Breast epithelium (tissue), 4 donors: Measurements from ENCODE around the gene FERMT1. TPM values are rescaled to one million over a fixed set of nuclear protein-coding genes. Genes with fewer than 3 reads are reported as not detected.
"Not testable (repeated sequence)": the region's sequence is repeated elsewhere in the genome, so short reads cannot be mapped to it uniquely, and the experiment has no call there.

Experiments
- DNase-seq, 2 donors: peaks; one replicate each; pipeline ENCODE4 v3.0.0-alpha.2; 2019; ENCODE audit warnings: low spot score in 2 of 2
- H3K27ac ChIP-seq, 2 donors: fragments of 200-600 bp; sonication (generic) in 1 of 2; one replicate each; pipeline ENCODE4 v1.5.1; 2016 to 2019; ENCODE audit warnings: mild to moderate bottlenecking in 1 of 2
- H3K27me3 ChIP-seq, 2 donors: fragments of 200-600 bp; sonication (generic) in 1 of 2; one replicate each; pipeline versions ENCODE4 v1.5.1 to v1.6.0; 2017 to 2019; ENCODE audit warnings: control low read depth in 1 of 2, mild to moderate bottlenecking in 1 of 2
- H3K36me3 ChIP-seq: fragments of 200-600 bp; one replicate; pipeline ENCODE4 v1.5.1; 2019
- H3K4me1 ChIP-seq, 2 donors: fragments of 200-600 bp; sonication (generic); one replicate each; pipeline ENCODE4 v1.5.1; 2016 to 2019; ENCODE audit warnings: control low read depth in 1 of 2
- H3K4me3 ChIP-seq, 3 donors: fragments of 200-600 bp; sonication (generic); 1 replicate in 2 of 3; 2 replicates in 1 of 3; pipeline ENCODE4 v1.5.1; 2016 to 2019; ENCODE audit warnings: mild to moderate bottlenecking in 3 of 3, moderate library complexity in 2 of 3
- H3K9me3 ChIP-seq, 2 donors: fragments of 200-600 bp; sonication (generic) in 1 of 2; one replicate each; pipeline ENCODE4 v1.5.1; 2016 to 2019; ENCODE audit warnings: control low read depth in 1 of 2
- POLR2A ChIP-seq: fragments of 450-650 bp; IDR thresholded peaks from one replicate; pipeline ENCODE4 v1.6.1; 2016; ENCODE audit warnings: antibody characterized with exemption, mild to moderate bottlenecking, moderate library complexity
- POLR2AphosphoS5 ChIP-seq, 3 donors: sonication (generic); formaldehyde crosslinking; IDR thresholded peaks; one replicate each; pipeline ENCODE4 v1.6.1; 2017; ENCODE audit warnings: antibody characterized with exemption in 3 of 3
- intact Hi-C: fragments of 100-400 bp; cut with DNase I; formaldehyde crosslinking; loops from one replicate; pipeline ENCODE4 v1.15.1; 2023; ENCODE audit warnings: low total_unique reads
- total RNA-seq, 3 donors: library from RNA; depleted of rRNA; stranded (reverse); fragments of >200 nt; gene quantifications; one replicate each; pipeline ENCODE4 v1.1.0, GENCODE V29; 2016
- TF ChIP-seq, protein P1 (sequence below), 3 donors: fragments of 450-650 bp; IDR thresholded peaks; one replicate each; pipeline ENCODE4 v1.5.1; 2016 to 2017; ENCODE audit warnings: antibody characterized with exemption in 3 of 3, mild to moderate bottlenecking in 3 of 3, moderate library complexity in 3 of 3

The FERMT1 gene
- total RNA-seq, 3 donors from 2014 or later: under 0.01 to 2.0 (median 0.98) TPM

DNA sequence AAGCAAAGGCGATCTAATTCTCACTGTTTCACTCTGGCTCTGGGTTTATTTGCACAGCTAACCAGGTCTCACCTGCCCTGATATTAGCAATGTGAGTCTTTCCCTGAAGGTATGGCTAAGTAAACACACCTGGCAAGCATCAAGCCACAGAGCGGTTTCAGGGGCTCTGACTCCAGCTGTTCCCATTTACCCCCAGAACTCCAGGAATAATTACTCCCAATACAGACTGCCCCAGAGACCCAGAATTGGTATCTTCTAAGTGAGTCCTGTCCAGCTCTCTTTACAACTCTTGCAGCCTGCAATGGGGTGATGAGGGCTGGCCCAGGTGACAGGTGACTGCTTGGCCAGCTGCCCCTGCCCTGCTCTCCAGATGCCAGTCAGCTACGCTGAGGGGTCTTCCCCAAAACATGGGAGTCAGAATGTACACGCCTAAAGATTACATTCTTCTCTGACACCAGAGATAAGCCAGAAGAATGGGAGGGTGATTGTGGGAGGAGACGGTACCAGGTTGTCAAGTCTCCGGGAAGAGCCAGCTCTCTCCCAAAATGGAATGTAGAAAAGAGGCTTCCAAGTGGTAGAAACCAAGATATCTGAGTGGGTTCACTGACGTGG lies 64.0 kb downstream of the FERMT1 start:
- no peak for DNase-seq
- H3K27ac ChIP-seq: no peak overlapping the region
- H3K4me3 ChIP-seq: no peak overlapping the region
- TF ChIP-seq POLR2AphosphoS5 (IDR thresholded peaks at IDR 0.05) (no peak), POLR2A (no peak)
- TF ChIP-seq, protein P1, sequence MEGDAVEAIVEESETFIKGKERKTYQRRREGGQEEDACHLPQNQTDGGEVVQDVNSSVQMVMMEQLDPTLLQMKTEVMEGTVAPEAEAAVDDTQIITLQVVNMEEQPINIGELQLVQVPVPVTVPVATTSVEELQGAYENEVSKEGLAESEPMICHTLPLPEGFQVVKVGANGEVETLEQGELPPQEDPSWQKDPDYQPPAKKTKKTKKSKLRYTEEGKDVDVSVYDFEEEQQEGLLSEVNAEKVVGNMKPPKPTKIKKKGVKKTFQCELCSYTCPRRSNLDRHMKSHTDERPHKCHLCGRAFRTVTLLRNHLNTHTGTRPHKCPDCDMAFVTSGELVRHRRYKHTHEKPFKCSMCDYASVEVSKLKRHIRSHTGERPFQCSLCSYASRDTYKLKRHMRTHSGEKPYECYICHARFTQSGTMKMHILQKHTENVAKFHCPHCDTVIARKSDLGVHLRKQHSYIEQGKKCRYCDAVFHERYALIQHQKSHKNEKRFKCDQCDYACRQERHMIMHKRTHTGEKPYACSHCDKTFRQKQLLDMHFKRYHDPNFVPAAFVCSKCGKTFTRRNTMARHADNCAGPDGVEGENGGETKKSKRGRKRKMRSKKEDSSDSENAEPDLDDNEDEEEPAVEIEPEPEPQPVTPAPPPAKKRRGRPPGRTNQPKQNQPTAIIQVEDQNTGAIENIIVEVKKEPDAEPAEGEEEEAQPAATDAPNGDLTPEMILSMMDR (IDR thresholded peaks at IDR 0.05): no peak
- intact Hi-C loops: no loop called here
- no peaks in the 10 kb centered on the region for H3K36me3 ChIP-seq
- no peaks in the 10 kb centered on the region for H3K4me1 ChIP-seq
- no peaks in the 10 kb centered on the region for H3K27me3 ChIP-seq
- no peaks in the 10 kb centered on the region for H3K9me3 ChIP-seq

GRCh38 chr20:6057691-6058090 lies 65.1 kb downstream of the FERMT1 start:
- Histone ChIP-seq H3K36me3 (no peaks in the 10 kb centered on the region), H3K4me1 (no peaks in the 10 kb centered on the region), H3K4me3 (no peak overlapping the region), H3K27me3 (peaks cover 0 to 4% of the 10 kb centered on the region in 2 donors), H3K9me3 (no peaks in the 10 kb centered on the region), H3K27ac (no peak overlapping the region)
- intact Hi-C loops: no loop called here
- TF ChIP-seq, protein P1 (IDR thresholded peaks at IDR 0.05): no peak
- TF ChIP-seq POLR2A (no peak), POLR2AphosphoS5 (IDR thresholded peaks at IDR 0.05) (no peak)
- no peak for DNase-seq

- H3K27ac ChIP-seq: no peak overlapping the region
- no peaks in the 10 kb centered on the region for H3K9me3 ChIP-seq
- intact Hi-C loops: no loop called here
- no peak for DNase-seq
- no peak for TF ChIP-seq POLR2A
- TF ChIP-seq POLR2AphosphoS5 (IDR thresholded peaks at IDR 0.05): no peak
- TF ChIP-seq, protein P1 (IDR thresholded peaks at IDR 0.05): no peak
- H3K36me3 ChIP-seq: no peaks in the 10 kb centered on the region
- no peaks in the 10 kb centered on the region for H3K4me1 ChIP-seq
- no peak overlapping the region for H3K4me3 ChIP-seq
- H3K27me3 ChIP-seq: peaks cover 0 to 10% of the 10 kb centered on the region in 2 donors
These were observed 65.7 kb downstream of the FERMT1 start for GRCh38 chr20:6057139-6057538.

- H3K4me1 ChIP-seq: no peaks in the 10 kb centered on the region
- H3K27me3 ChIP-seq: peaks cover 0 to 17% of the 10 kb centered on the region in 2 donors
- no peak for DNase-seq
- H3K9me3 ChIP-seq: no peaks in the 10 kb centered on the region
- H3K36me3 ChIP-seq: no peaks in the 10 kb centered on the region
- no peak overlapping the region for H3K27ac ChIP-seq
- H3K4me3 ChIP-seq: no peak overlapping the region
- TF ChIP-seq, protein P1 (IDR thresholded peaks at IDR 0.05): no peak
- TF ChIP-seq POLR2A (no peak), POLR2AphosphoS5 (IDR thresholded peaks at IDR 0.05) (no peak)
- intact Hi-C loops: no loop called here
These were observed 66.8 kb downstream of the FERMT1 start for GRCh38 chr20:6055981-6056569.

DNA sequence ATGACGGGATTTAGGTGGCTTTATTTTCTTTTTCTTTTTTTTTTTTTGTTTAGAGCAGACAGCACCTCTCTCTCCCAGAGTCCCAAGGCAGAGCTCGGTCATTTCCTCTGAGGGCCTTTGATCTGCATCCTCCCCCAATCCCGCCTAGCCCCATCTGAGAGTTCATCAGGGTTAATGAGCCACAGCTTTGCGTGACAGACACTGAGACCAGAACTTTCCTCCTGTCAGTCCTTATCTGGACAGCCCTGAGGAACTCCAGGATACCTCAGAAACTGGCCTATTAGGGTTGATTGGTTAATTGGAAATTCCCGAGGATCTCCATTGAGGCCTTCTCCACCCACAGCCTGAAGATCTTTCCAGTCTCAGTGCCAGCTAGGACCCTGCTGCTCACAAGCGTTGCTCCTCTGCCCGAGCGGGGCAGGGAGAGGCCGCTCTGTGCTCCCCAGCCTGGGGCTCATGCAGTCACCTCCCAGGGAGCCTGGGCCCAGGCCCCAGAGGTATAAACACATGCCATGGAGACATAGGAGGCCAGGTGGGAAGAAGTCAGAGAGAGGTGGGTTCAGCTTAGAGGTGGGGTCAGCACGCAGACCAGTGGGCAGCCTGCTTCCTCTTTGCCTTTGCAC lies 67.6 kb downstream of the FERMT1 start:
- peaks cover 0 to 17% of the 10 kb centered on the region in 2 donors for H3K27me3 ChIP-seq

GRCh38 chr20:6054689-6055051 lies 68.2 kb downstream of the FERMT1 start:
- H3K4me3 ChIP-seq, intact Hi-C loops, H3K4me1 ChIP-seq, H3K27ac ChIP-seq, H3K36me3 ChIP-seq, H3K9me3 ChIP-seq, DNase-seq: not testable (repeated sequence)
- peaks cover 0 to 17% of the 10 kb centered on the region in 2 donors for H3K27me3 ChIP-seq

More for the DNA sequence above, 67.6 kb downstream of the FERMT1 start:
- no peak overlapping the region for H3K4me3 ChIP-seq
- no peaks in the 10 kb centered on the region for H3K9me3 ChIP-seq
- DNase-seq: no peak
- H3K36me3 ChIP-seq: no peaks in the 10 kb centered on the region
- TF ChIP-seq POLR2A (no peak), POLR2AphosphoS5 (IDR thresholded peaks at IDR 0.05) (no peak)
- TF ChIP-seq, protein P1 (IDR thresholded peaks at IDR 0.05): no peak
- H3K27ac ChIP-seq: no peak overlapping the region
- intact Hi-C loops: no loop called here
- H3K4me1 ChIP-seq: no peaks in the 10 kb centered on the region
